Measurements from ENCODE around the gene GSTT2B.
"Not testable (repeated sequence)": the region's sequence is repeated elsewhere in the genome, so short reads cannot be mapped to it uniquely, and the experiment has no call there.

- not testable (repeated sequence) for TF ChIP-seq CTCF, POLR2A, POLR2AphosphoS5 (IDR thresholded peaks at IDR 0.05)
Measured at GRCh38 chr22:23986089-23986488, 25.1 kb upstream of the GSTT2B start.
